ENCODE results near the gene LRCH1.

LRCH1 gene

GRCh38 chr13:46553521-46553885 lies 533 bp downstream of the LRCH1 start:
- DNase-seq (ENCODE audit: low read depth in 1 of 2, low spot score in 1 of 2) = peak in 1 of 2 experiments; percentile 18
- no peak for TF ChIP-seq GABPA (IDR thresholded peaks at IDR 0.05; ENCODE audit: low read depth)
- no peak for TF ChIP-seq CTCF (IDR thresholded peaks at IDR 0.05; ENCODE audit: insufficient read depth, low read length)
- no peak for TF ChIP-seq REST (IDR thresholded peaks at IDR 0.05; ENCODE audit: insufficient replicate concordance, low read depth)
- no peak for TF ChIP-seq POLR2AphosphoS5 (IDR thresholded peaks at IDR 0.05; ENCODE audit: low read depth)
- no peak for TF ChIP-seq SPI1 (IDR thresholded peaks at IDR 0.05; ENCODE audit: borderline replicate concordance, low read depth)
- H3K27ac ChIP-seq (replicated peaks) = peak overlapping the region; percentile 89
- H3K4me3 ChIP-seq (replicated peaks; ENCODE audit: insufficient read depth, low read length) = peak overlapping the region; percentile 92
- H3K27me3 ChIP-seq (ENCODE audit: insufficient read depth, poor library complexity, severe bottlenecking) = no peaks in the 10 kb centered on the region

- Histone ChIP-seq H3K27me3 (ENCODE audit: insufficient read depth, poor library complexity, severe bottlenecking) (no peaks in the 10 kb centered on the region), H3K4me3 (replicated peaks; ENCODE audit: insufficient read depth, low read length) (peak overlapping the region; percentile 92), H3K27ac (replicated peaks) (peak overlapping the region; percentile 89)
- DNase-seq (ENCODE audit: low read depth in 1 of 2, low spot score in 1 of 2) = peak; percentile 81 to 87
- peak; percentile 59 for TF ChIP-seq GABPA (IDR thresholded peaks at IDR 0.05; ENCODE audit: low read depth)
- TF ChIP-seq CTCF (IDR thresholded peaks at IDR 0.05; ENCODE audit: insufficient read depth, low read length) = no peak
- peak; percentile 60; the same call in 1 of the 2 replicates for TF ChIP-seq SPI1 (IDR thresholded peaks at IDR 0.05; ENCODE audit: borderline replicate concordance, low read depth)
- TF ChIP-seq REST (IDR thresholded peaks at IDR 0.05; ENCODE audit: insufficient replicate concordance, low read depth) = peak; percentile 76
- peak; percentile 61 for TF ChIP-seq POLR2AphosphoS5 (IDR thresholded peaks at IDR 0.05; ENCODE audit: low read depth)
These were observed 1.2 kb downstream of the LRCH1 start for GRCh38 chr13:46553886-46554858.

GRCh38 chr13:46554951-46555350 lies 2.0 kb downstream of the LRCH1 start:
- no peak for DNase-seq (ENCODE audit: low read depth in 1 of 2, low spot score in 1 of 2)
- H3K27ac ChIP-seq (replicated peaks) = peak overlapping the region; percentile 89

More at GRCh38 chr13:46554951-46555350, 2.0 kb downstream of the LRCH1 start:
- H3K4me3 ChIP-seq (replicated peaks; ENCODE audit: insufficient read depth, low read length) = peak overlapping the region; percentile 92
- TF ChIP-seq REST (IDR thresholded peaks at IDR 0.05; ENCODE audit: insufficient replicate concordance, low read depth) (no peak), SPI1 (IDR thresholded peaks at IDR 0.05; ENCODE audit: borderline replicate concordance, low read depth) (no peak), GABPA (IDR thresholded peaks at IDR 0.05; ENCODE audit: low read depth) (no peak), POLR2AphosphoS5 (IDR thresholded peaks at IDR 0.05; ENCODE audit: low read depth) (no peak), CTCF (IDR thresholded peaks at IDR 0.05; ENCODE audit: insufficient read depth, low read length) (no peak)
- H3K27me3 ChIP-seq (ENCODE audit: insufficient read depth, poor library complexity, severe bottlenecking) = no peaks in the 10 kb centered on the region

All from HL-60 (cell line).